Muscle of back (tissue), 11 donors: ENCODE data around the gene NEK6. TPM values are rescaled to one million over a fixed set of nuclear protein-coding genes. Genes with fewer than 3 reads are reported as not detected.

Experiments used
- DNase-seq, 3 donors: peaks; one replicate each; pipeline versions ENCODE4 v3.0.0 to v3.0.0-alpha.2; 2013
- polyA plus RNA-seq, 10 donors: library from polyadenylated mRNA; unstranded; fragments of 120-200 nt; gene quantifications; one replicate each; pipeline ENCODE4 v1.2.1, GENCODE V29; 2013; ENCODE audit not compliant: insufficient read length in 10 of 10

NEK6 gene
- polyA plus RNA-seq, 10 donors, result 35.0 to 48.2 (median 39.1) TPM

DNA sequence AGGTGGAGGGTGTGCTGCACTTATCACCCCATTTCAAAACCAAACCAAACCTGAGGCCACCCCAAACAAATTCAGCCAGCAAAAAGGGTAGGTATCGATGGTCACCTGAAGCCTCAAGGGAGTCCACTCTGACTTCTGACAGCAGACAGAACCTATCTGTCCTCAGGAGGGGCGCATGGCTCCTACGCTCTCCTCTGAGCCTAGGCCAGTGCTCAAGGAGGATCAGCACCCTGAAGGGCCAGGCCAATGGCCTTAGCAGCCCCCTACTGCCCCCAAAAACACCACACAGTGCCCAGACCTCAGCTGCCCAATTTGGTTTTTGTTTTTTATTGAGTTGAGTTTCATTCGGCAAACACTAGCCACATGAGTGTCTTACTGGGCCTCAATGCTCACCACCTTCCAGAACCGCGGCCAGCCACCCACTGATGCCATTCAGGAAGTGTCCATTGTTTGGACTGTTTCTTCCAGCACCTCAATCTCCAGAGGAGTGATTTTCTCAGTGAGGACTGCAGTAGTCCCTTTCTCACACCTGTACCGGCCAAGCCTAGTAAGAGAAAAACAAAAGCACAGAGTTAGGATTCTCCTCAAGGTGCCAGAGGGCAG lies 95.5 kb downstream of the NEK6 start:
- DNase-seq, result no peak

DNA sequence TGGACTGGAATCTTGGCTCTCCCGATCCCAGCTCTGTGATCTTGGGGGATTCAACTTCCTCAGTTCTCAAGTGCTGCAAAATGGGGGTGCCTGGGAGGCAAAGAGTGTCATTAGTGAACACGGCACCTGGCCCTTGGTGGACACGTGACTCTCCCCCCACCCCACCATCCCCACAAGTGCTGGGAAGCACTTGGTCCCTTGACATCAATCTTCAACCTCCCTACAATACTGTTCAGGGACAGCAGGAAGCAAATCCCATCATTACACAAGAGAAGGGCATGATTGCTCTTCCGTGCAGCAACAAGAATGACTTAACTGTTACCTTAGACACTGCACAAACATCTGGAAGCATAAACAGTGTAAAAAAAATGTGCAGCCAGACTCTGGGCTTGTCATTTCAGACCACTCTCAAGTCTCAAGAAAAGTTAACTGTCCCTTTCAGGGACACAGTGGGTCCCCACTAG lies 96.1 kb downstream of the NEK6 start:
- no peak for DNase-seq

DNA sequence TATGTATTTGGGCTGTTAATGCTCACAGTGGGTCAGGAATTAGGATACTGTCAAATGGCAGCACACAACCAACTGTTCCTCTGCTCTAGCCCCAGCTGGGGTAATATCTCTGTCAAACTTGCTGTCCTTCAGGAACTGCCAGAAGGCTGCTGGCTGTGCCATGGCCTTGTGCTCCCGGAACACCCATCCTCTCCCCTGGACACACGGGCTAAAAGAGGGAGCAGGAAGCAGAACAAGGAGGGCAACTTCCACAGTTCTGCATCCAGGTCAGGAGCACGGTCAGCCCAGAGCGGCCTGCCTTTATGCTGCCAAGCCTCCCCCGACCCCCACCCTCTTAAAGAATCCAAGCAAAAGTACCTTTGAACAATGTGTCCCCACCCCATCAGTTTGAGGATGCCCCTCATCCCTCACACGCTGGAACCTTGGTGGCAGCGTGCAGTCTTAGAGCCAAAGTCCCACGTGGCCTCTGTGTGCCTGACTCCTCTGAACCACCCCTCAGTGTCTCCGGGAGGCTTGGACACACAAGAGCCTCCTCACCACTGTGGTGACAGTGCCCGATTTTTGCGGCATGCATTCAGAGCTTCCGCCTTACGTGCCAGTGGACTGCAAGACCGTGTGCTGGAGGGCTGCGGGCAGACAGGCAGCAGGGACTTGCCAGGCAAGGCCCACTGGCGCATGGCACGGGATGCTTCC lies 96.7 kb downstream of the NEK6 start:
- DNase-seq, result no peak

DNA sequence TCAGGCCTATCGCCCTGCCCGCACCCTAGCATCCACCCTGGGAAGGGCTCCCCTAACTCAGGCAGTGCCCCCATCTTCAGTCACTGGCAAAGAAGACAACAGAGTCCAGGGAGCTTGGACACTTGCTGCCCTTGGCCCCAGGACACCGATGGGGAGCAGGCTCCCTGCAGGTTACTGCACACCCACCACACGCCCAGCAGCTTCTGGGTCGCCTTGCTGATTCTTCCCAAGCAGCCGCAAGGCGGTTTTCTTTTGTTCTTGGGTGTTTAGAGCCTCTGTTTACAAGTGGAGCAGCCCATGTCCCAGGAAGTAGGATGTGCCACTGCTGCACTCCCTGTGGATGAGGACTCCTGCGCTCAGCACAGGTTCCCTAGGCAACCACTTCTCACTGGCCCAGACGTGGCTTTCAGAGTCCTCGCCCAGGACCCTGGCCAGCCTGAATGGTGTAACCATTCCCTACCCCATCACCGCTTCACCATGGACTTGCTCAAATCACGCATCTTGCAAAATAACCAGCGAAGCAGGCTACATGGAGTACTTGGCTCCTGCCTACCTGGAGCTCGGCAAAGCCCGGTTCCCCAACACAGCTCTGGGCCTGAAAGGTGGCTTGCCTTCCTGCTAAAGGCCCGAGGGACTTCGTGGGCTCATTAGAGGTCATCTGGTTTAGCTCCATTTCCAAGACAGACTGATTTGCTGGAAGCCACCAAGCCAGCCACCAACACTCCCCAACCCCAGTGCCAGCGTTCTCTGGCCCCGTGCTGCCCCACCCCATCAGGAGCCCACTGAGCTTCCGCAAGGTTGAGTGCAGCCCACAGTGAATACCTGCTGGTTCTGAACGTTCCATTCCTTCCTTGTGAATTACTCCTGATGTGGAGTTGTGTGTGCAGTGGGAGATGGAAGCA lies 97.5 kb downstream of the NEK6 start:
- DNase-seq, result no peak

GRCh38 chr9:124355941-124356744 lies 98.4 kb downstream of the NEK6 start:
- DNase-seq, result no peak

DNA sequence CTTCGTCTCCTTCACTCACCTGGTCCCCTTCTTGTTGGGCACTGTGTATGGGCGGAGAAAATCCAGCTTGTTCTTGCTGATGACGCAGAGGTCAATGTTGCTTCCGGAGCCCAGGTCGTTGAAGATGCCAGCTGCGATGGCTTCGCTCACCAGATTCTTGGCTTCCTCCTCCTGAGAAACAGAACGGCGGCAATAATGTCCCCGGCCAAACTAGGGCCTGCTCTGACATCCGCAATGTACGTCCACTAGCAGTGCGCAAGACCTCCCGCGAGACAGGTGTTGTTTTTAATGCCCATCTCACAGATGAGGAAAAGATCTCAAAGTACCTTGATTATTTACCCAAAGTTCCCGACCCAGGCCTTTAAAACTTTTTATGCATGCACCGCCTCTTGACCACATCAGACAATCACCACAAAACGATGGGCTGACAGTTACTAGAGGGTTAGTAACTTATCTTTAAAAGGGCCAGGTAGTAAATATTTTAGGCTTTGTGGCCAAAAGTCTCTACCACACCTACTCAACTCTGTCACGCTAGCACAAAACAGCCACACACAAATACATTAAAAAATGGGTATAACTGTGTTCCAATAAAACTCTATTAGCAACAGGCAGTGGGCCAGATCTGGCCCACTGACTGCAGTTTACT lies 99.1 kb downstream of the NEK6 start:
- no peak for DNase-seq

GRCh38 chr9:124357721-124358361 lies 100.1 kb downstream of the NEK6 start:
- DNase-seq, result no peak

DNA sequence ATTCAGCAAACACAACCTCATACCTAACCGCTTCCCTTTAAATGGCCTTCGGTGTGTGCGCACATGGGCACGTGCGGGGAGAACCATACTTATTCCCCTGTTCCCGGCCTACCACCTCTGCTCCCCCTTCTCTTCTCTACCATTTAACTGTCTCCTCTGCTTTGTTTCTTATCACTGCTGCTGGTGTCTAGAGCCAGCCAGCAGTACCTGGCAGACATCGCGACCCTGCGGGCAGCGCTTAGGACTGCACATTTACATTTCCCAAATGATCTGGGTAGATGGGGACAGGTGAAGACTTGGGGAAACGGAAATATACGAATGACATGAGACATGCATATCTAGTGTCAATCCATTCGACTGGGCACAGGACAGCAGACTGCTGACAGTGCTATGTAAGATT lies 100.9 kb downstream of the NEK6 start:
- DNase-seq, result no peak

DNA sequence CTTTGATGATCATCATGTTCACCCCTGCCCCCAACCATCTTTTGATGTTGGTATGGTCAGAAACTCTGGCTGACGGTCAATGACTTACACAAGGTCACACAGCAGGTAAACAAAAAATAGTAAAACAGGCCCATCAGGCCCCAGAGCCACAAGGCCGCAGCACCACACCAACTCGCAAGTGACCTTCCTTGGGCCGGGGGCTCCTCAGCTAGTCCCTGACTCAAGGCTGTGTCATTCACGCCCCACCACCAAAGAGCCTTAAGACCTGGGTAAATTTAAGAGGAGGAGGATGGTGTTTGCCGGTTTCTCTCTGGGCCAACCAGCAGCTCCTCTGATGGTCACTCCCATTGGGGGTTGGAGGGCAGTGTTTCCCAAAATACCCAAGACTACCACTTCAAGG lies 101.7 kb downstream of the NEK6 start:
- no peak for DNase-seq

GRCh38 chr9:124359855-124360678 lies 102.3 kb downstream of the NEK6 start:
- no peak for DNase-seq

DNA sequence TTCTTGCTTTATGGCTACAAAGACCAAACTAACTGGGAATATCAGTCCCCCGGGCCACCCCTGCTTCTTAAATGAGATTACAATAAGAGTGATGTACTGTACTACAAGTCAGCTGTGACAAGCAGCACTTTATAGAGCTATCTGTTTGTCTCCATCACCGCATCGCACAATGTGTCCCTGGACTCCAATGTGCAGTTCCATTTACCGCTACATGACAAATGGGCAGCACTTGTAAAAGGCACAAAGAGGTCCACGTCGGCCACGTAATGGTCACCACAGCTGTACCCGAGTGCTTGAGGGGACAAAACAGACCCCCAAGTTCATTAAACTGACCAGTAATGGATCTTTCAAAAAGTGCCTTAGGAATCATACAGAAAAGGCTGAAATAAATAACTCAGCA lies 103.4 kb downstream of the NEK6 start:
- no peak for DNase-seq

GRCh38 chr9:124363326-124364096 lies 105.8 kb downstream of the NEK6 start:
- no peak for DNase-seq

DNA sequence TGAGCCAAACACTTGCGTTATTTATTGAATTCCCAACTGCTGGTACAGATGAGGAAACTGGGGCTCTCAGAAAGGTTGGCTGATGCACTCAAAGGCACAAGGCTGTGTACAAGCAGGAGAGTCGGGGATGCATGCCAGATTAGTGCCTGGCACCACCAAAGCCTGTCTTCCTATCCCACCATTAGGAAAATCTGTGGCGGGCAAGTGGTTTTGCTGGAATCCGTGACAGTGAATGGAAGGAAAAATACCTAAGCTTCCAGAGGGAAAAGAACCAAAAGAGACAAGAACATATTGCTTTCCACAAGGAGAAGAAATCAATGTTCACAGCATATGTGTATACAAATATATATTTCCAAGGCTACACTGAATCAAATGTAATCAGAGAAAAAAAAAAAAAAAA lies 106.4 kb downstream of the NEK6 start:
- DNase-seq, result no peak

DNA sequence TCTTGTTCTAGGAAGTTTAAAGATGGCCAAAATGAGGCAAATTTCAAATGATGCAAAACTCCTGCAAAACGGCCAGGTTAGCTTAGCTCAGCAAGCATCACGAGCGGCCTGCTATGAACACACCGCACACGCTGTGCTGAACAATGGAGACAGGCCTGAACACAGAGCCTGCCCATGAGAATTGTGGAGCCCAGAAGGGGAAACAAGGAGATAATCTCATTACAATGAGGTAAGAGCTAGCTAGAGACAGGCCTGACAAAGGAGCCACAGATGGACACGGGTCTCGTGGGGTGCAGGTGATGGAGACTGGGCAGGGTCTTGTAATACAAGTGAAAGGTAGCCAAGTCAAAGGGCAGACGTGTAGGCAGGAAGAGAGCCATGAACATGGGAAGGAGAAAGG lies 107.3 kb downstream of the NEK6 start:
- no peak for DNase-seq

DNA sequence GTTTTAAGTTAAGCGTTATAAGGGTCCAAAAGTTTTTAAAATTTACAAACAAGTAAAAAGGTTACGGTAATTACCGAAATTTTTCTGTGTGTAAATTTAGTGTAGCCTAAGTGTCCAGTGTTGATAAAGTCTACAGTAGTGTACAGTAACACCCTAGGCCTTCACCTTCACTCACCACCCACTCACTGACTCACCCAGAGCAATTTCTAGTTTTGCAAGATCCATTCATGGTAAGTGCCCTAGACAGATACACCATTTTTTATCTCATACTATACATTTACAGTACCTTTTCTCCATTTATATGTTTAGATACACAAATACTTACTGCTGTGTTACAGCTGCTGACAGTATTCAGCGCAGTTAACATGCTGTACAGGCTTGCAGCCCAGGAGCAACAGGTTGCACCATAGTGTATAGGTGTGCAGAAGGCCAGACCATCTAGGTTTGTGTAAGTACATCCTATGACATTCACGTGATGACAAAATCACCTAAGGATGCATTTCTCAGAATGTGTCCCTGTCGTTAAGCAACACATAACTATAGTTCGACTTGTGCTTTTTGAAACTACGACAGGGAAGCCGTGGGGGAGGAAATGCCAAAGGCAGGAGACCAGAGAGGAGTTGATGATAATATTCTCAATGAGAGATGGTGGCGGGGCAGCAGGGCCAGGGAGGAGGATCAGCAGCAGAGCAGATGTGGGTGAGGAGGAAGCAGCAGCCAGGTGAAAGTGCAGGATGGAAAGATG lies 108.9 kb downstream of the NEK6 start:
- no peak for DNase-seq

- DNase-seq, result no peak
Measured at GRCh38 chr9:124368692-124369091, 110.9 kb downstream of the NEK6 start.

- DNase-seq, result no peak
Measured at GRCh38 chr9:124369231-124369797, 111.6 kb downstream of the NEK6 start.
